SK-N-MC (cell line): Measurements from ENCODE around the gene GGN.

Source experiments
- EZH2 ChIP-seq: fragments of 200-600 bp; sonication (generic); IDR thresholded peaks from one replicate; pipeline ENCODE4 v1.6.1; 2017; ENCODE audit warnings: antibody characterized with exemption
- POLR2AphosphoS5 ChIP-seq: IDR thresholded peaks from 2 replicates; pipeline ENCODE4 v1.6.1; 2012; ENCODE audit warnings: mild to moderate bottlenecking, low read depth, low read length, borderline replicate concordance

GRCh38 chr19:38389101-38389925 is 1.5 kb upstream of the GGN start:
- TF ChIP-seq POLR2AphosphoS5 (no peak), EZH2 (no peak)
